ENCODE measurements around the gene JAKMIP3.

The JAKMIP3 gene

GRCh38 chr10:132044803-132045202, 20.9 kb upstream of the JAKMIP3 start:
- no peak for DNase-seq

- DNase-seq = no peak
Observed at GRCh38 chr10:132045324-132045723, 20.4 kb upstream of the JAKMIP3 start.

- DNase-seq = no peak
Observed at GRCh38 chr10:132047575-132048293, 18.0 kb upstream of the JAKMIP3 start.

- peak; percentile 70 to 80 for DNase-seq
Observed at GRCh38 chr10:132048294-132048667, 17.5 kb upstream of the JAKMIP3 start.

GRCh38 chr10:132050191-132050590, 15.6 kb upstream of the JAKMIP3 start:
- DNase-seq = no peak

GRCh38 chr10:132052124-132052523, 13.6 kb upstream of the JAKMIP3 start:
- DNase-seq = no peak

GRCh38 chr10:132054564-132054963, 11.2 kb upstream of the JAKMIP3 start:
- no peak for DNase-seq

- no peak for DNase-seq
Observed at GRCh38 chr10:132055616-132056015, 10.1 kb upstream of the JAKMIP3 start.

GRCh38 chr10:132056663-132057062, 9.1 kb upstream of the JAKMIP3 start:
- no peak for DNase-seq

- no peak for DNase-seq
Observed at GRCh38 chr10:132057191-132057681, 8.5 kb upstream of the JAKMIP3 start.

GRCh38 chr10:132058111-132058745, 7.5 kb upstream of the JAKMIP3 start:
- no peak for DNase-seq

GRCh38 chr10:132058793-132059759, 6.7 kb upstream of the JAKMIP3 start:
- DNase-seq = no peak

- DNase-seq = peak in 1 of 2 experiments; percentile 60
Observed at GRCh38 chr10:132059760-132060508, 5.8 kb upstream of the JAKMIP3 start.

GRCh38 chr10:132061030-132061429, 4.7 kb upstream of the JAKMIP3 start:
- DNase-seq = no peak

GRCh38 chr10:132061465-132061864, 4.3 kb upstream of the JAKMIP3 start:
- no peak for DNase-seq

- DNase-seq = no peak
Observed at GRCh38 chr10:132062116-132062515, 3.6 kb upstream of the JAKMIP3 start.

- DNase-seq = no peak
Observed at GRCh38 chr10:132062641-132063390, 2.9 kb upstream of the JAKMIP3 start.

- DNase-seq = no peak
Observed at GRCh38 chr10:132063432-132063831, 2.3 kb upstream of the JAKMIP3 start.

GRCh38 chr10:132064082-132064755, 1.5 kb upstream of the JAKMIP3 start:
- DNase-seq = no peak

GRCh38 chr10:132064771-132065437, 842 bp upstream of the JAKMIP3 start:
- peak; percentile 29 to 57 for DNase-seq

GRCh38 chr10:132066186-132066585, 440 bp downstream of the JAKMIP3 start:
- peak; percentile 21 to 59 for DNase-seq

All from NCI-H526 (cell line).